Neutrophil (primary cell): ENCODE results near the gene PDP2.
"Not testable (repeated sequence)": the region's sequence is repeated elsewhere in the genome, so short reads cannot be mapped to it uniquely, and the experiment has no call there.

Source experiments
- H3K27ac ChIP-seq: fragments of 200-600 bp; sonication (generic); 2 replicates; pipeline ENCODE4 v1.5.1; 2016; ENCODE audit warnings: mild to moderate bottlenecking, moderate library complexity
- H3K27me3 ChIP-seq: fragments of 200-600 bp; sonication (generic); 2 replicates; pipeline ENCODE4 v1.6.0; 2016; ENCODE audit warnings: mild to moderate bottlenecking
- H3K36me3 ChIP-seq: fragments of 200-600 bp; sonication (generic); 2 replicates; pipeline ENCODE4 v1.5.1; 2017
- H3K4me1 ChIP-seq, 2 experiments: fragments of 200-600 bp in 1 of 2; sonication (generic) in 1 of 2; 1 replicate in 1 of 2; 2 replicates in 1 of 2; pipeline versions ENCODE4 v1.5.1 to v1.6.1; 2013 to 2016; ENCODE audit warnings: low read depth in 1 of 2, low read length in 1 of 2, mild to moderate bottlenecking in 1 of 2, moderate library complexity in 1 of 2; ENCODE audit not compliant: control insufficient read depth in 1 of 2, insufficient read depth in 1 of 2
- H3K4me3 ChIP-seq, 2 experiments: fragments of 200-600 bp in 1 of 2; sonication (generic) in 1 of 2; 1 replicate in 1 of 2; 2 replicates in 1 of 2; pipeline ENCODE4 v1.5.1; 2013 to 2016; ENCODE audit warnings: low read depth in 1 of 2, low read length in 1 of 2, mild to moderate bottlenecking in 1 of 2, moderate library complexity in 1 of 2
- H3K9me3 ChIP-seq: fragments of 200-600 bp; sonication (generic); 2 replicates; pipeline ENCODE4 v1.5.1; 2016
- TF ChIP-seq, protein P1 (sequence below): fragments of 200-600 bp; sonication (generic); IDR thresholded peaks from 2 replicates; pipeline ENCODE4 v1.5.1; 2016; ENCODE audit warnings: antibody characterized with exemption

PDP2 gene

DNA sequence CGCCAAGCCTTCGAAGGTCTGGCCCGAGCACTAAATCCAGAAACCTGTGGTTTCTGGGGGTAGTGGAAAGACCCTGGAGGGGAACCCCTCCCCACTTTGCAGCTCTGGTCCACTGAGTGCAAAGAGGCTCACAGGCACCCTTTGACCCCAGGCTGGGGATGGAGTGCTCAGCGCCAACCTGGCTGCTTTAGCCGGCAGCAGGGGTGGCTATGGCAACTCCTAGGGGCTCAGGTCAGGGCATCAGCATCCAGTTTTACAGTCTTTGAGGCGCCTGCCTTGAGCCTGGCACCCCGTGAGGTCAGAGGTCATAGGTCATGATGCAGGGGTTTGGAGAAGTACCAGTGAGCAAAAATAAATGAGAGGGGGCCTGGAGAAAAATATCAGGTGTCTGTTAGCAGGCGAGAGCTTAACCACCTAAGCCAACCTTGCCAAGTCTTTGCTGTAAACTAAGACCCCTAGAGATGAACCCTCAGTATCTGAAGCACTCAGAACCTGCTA lies 18.2 kb upstream of the PDP2 start:
- TF ChIP-seq, protein P1, sequence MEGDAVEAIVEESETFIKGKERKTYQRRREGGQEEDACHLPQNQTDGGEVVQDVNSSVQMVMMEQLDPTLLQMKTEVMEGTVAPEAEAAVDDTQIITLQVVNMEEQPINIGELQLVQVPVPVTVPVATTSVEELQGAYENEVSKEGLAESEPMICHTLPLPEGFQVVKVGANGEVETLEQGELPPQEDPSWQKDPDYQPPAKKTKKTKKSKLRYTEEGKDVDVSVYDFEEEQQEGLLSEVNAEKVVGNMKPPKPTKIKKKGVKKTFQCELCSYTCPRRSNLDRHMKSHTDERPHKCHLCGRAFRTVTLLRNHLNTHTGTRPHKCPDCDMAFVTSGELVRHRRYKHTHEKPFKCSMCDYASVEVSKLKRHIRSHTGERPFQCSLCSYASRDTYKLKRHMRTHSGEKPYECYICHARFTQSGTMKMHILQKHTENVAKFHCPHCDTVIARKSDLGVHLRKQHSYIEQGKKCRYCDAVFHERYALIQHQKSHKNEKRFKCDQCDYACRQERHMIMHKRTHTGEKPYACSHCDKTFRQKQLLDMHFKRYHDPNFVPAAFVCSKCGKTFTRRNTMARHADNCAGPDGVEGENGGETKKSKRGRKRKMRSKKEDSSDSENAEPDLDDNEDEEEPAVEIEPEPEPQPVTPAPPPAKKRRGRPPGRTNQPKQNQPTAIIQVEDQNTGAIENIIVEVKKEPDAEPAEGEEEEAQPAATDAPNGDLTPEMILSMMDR = no peak
- H3K4me3 ChIP-seq = no peak overlapping the region
- H3K9me3 ChIP-seq = no peaks in the 10 kb centered on the region
- H3K36me3 ChIP-seq = no peaks in the 10 kb centered on the region
- no peak overlapping the region for H3K27ac ChIP-seq
- no peaks in the 10 kb centered on the region for H3K27me3 ChIP-seq
- H3K4me1 ChIP-seq = peaks cover 11 to 12% of the 10 kb centered on the region in 2 experiments

DNA sequence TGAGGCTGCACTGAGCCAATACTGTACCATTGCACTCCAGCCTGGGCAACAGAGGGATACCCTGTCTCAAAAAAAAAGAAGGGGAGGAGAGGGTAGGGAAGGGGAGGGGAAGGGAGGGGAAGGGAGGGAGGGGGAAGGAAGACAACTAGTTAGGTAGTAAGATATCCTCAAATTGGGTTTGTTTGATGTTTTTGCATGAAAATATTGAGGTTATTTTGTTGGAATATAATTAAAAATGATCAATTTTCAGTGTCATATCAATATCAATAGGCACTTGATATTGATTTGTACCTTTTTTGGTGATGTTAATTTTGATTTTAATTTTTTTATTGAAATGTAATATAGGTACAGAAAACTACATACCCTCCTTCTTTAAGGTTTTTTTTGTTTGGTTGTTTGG lies 16.6 kb upstream of the PDP2 start:
- TF ChIP-seq, protein P1 = no peak
- H3K27me3 ChIP-seq = no peaks in the 10 kb centered on the region
- no peaks in the 10 kb centered on the region for H3K36me3 ChIP-seq
- H3K4me3 ChIP-seq = no peak overlapping the region
- peaks cover 11 to 12% of the 10 kb centered on the region in 2 experiments for H3K4me1 ChIP-seq
- H3K27ac ChIP-seq = no peak overlapping the region
- no peaks in the 10 kb centered on the region for H3K9me3 ChIP-seq

DNA sequence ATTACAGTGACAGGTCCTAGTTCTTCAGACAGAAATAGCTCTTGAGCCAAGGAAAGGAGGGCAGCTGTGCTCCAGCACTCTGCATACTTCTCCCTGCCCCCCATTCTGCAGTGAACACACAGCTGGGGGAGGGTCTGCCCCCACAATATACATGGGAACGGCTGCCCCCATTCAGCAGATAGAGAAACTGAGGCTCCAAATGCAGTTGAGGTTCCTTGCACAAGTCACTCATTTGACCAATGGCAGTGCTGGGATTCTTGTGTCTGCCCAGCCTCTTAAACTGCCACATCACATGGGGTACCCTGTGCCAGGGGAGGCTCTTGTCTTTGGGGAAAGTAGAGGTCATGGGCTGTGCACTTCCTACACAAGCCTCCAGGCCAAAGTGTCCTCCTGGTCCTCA lies 10.9 kb upstream of the PDP2 start:
- Histone ChIP-seq H3K27ac (no peak overlapping the region), H3K4me3 (no peak overlapping the region)

DNA sequence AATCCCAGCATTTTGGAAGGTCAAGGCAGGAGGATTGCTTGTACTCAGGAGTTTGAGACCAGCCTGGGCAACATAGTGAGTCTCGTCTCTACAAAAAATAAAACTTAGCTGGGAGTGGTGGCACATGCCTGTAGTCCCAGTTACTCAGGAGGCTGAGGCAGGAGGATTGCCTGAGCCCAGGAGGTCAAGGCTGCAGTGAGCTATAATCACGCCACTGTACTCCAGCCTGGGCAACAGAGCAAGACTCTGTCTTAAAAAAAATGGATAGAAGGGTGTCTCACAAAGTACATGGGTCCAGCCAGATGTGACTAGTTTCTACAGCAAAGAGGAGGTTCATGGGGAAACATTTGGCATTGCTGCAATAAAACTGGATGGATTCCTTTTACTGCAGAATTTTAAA lies 9.0 kb upstream of the PDP2 start:
- not testable (repeated sequence) for H3K4me3 ChIP-seq, H3K27me3 ChIP-seq, H3K27ac ChIP-seq, H3K9me3 ChIP-seq, H3K36me3 ChIP-seq
- H3K4me1 ChIP-seq = peaks cover 11 to 15% of the 10 kb centered on the region in 2 experiments

More for the DNA sequence above, 10.9 kb upstream of the PDP2 start:
- TF ChIP-seq, protein P1 = no peak
- H3K4me1 ChIP-seq = peaks cover 11 to 15% of the 10 kb centered on the region in 2 experiments
- no peaks in the 10 kb centered on the region for H3K27me3 ChIP-seq
- H3K36me3 ChIP-seq = no peaks in the 10 kb centered on the region
- no peaks in the 10 kb centered on the region for H3K9me3 ChIP-seq

DNA sequence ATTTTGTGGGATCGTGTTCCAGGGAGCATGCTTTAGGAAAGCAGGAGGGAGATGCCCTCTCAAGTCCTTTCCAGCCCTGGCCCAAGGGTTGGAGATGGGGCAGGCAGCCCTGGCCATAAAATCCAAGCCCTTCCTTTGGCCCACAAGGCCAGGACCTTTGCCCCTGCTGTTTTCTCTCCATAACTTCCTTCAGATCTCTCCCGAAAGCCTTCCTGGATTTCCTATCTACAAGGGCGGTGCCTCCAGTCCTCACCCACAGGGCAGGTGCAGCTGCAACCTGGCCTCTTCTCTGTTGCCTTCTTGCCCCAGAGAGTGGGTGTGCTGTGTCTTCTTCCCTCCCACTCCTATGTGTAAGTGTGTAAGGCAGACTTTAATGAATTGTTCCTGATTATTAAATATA lies 8.5 kb upstream of the PDP2 start:
- Histone ChIP-seq H3K4me3 (no peak overlapping the region), H3K27me3 (no peaks in the 10 kb centered on the region), H3K27ac (no peak overlapping the region), H3K36me3 (no peaks in the 10 kb centered on the region), H3K4me1 (peaks cover 11 to 15% of the 10 kb centered on the region in 2 experiments), H3K9me3 (no peaks in the 10 kb centered on the region)
- TF ChIP-seq, protein P1 = no peak

DNA sequence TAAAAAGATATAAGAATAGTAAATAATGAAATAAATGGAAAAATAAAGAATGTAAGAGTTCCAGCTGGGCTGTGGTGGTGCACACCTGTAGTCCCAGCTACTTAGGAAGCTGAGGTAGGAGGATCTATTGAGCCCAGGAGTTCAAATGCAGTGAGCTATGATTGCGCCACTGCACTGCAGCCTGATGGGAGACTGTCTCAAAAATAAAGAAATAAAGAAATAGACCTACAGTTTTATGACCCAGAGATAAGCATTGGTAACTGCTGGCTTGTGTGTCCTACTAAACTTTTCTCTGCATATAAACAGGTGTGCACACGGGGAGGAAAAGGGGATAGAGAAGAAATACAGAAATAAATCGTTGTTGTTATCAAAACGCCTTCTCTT lies 7.8 kb upstream of the PDP2 start:
- Histone ChIP-seq H3K4me1 (peaks cover 11 to 15% of the 10 kb centered on the region in 2 experiments), H3K27me3 (no peaks in the 10 kb centered on the region), H3K4me3 (peak overlapping the region; percentile 36 to 54), H3K36me3 (no peaks in the 10 kb centered on the region), H3K27ac (peak overlapping the region; percentile 72), H3K9me3 (no peaks in the 10 kb centered on the region)
- TF ChIP-seq, protein P1 = no peak
